HepG2 (cell line): Measurements from ENCODE around the gene TMEM220. TPM values are rescaled to one million over a fixed set of nuclear protein-coding genes. Genes with fewer than 3 reads are reported as not detected.

Source experiments
- ARHGAP35 ChIP-seq: sonication (generic); formaldehyde crosslinking; IDR thresholded peaks from 2 replicates; pipeline ENCODE4 v1.9.0; 2022; ENCODE audit warnings: mild to moderate bottlenecking, inconsistent platforms, moderate library complexity, missing genetic modification reagents, borderline replicate concordance
- KDM1A ChIP-seq: IDR thresholded peaks from 2 replicates; pipeline ENCODE4 v1.6.1; 2016; ENCODE audit warnings: missing compliant biosample characterization
- MAZ ChIP-seq, 2 experiments: sonication (generic) in 1 of 2; formaldehyde crosslinking in 1 of 2; IDR thresholded peaks; 2 replicates each; pipeline versions ENCODE4 v1.5.0 to v1.6.1; 2012 to 2020; ENCODE audit warnings: low read depth in 2 of 2, mild to moderate bottlenecking in 2 of 2, borderline replicate concordance in 1 of 2, improper control_type of control experiment in 1 of 2, low read length in 1 of 2, missing genetic modification reagents in 1 of 2, moderate library complexity in 1 of 2
- ZFP82 ChIP-seq: sonication (generic); formaldehyde crosslinking; IDR thresholded peaks from 2 replicates; pipeline ENCODE4 v1.5.1; 2020; ENCODE audit warnings: mild to moderate bottlenecking, missing genetic modification reagents, borderline replicate concordance
- ZNF24 ChIP-seq: fragments of 450-650 bp; IDR thresholded peaks from 2 replicates; pipeline ENCODE4 v1.6.1; 2017; ENCODE audit warnings: antibody characterized with exemption, mild to moderate bottlenecking
- ZNF280B ChIP-seq: sonication (generic); formaldehyde crosslinking; IDR thresholded peaks from 2 replicates; pipeline ENCODE4 v1.5.0; 2020; ENCODE audit warnings: missing genetic modification reagents, mild to moderate bottlenecking, borderline replicate concordance
- ZNF564 ChIP-seq: sonication (generic); formaldehyde crosslinking; IDR thresholded peaks from 2 replicates; pipeline ENCODE4 v1.8.1; 2023; ENCODE audit warnings: mild to moderate bottlenecking, missing genetic modification reagents
- ZSCAN5A ChIP-seq: sonication (generic); formaldehyde crosslinking; IDR thresholded peaks from 2 replicates; pipeline ENCODE4 v1.8.0; 2022; ENCODE audit warnings: mild to moderate bottlenecking, missing genetic modification reagents, borderline replicate concordance
- polyA plus RNA-seq, 8 experiments: library from polyadenylated mRNA; depleted of rRNA in 3 of 8; stranded (reverse) in 7 of 8; unstranded in 1 of 8; fragments of >200 nt; fragmentation: Illumina TruSeq in 4 of 8; extraction: Trizol in 4 of 8; gene quantifications; 2 replicates each; pipeline versions ENCODE4 v1.2.1 to v1.2.3, GENCODE V29; 2011 to 2016; ENCODE audit warnings: low read depth in 4 of 8, missing spikeins in 1 of 8, mixed read lengths in 1 of 8; ENCODE audit not compliant: insufficient read depth in 1 of 8
- total RNA-seq, 5 experiments: library from RNA; depleted of rRNA; stranded (reverse); fragments of >200 nt; fragmentation: Illumina TruSeq; extraction: Trizol; gene quantifications; 2 replicates each; pipeline ENCODE4 v1.2.3, GENCODE V29; 2016; ENCODE audit warnings: low read depth in 1 of 5
- TF ChIP-seq, protein P1 (sequence below): sonication (generic); formaldehyde crosslinking; IDR thresholded peaks from 2 replicates; pipeline ENCODE4 v1.5.0; 2020; ENCODE audit warnings: mild to moderate bottlenecking, missing genetic modification reagents, borderline replicate concordance
- TF ChIP-seq, protein P2 (sequence below): sonication (generic); formaldehyde crosslinking; IDR thresholded peaks from 2 replicates; pipeline ENCODE4 v1.5.1; 2020; ENCODE audit warnings: missing genetic modification reagents, mild to moderate bottlenecking, borderline replicate concordance
- TF ChIP-seq, protein P3 (sequence below): sonication (generic); formaldehyde crosslinking; IDR thresholded peaks from 2 replicates; pipeline ENCODE4 v1.8.0; 2022; ENCODE audit warnings: mild to moderate bottlenecking, missing genetic modification reagents; ENCODE audit not compliant: insufficient replicate concordance

TMEM220 gene
- total and polyA plus RNA-seq, 2 of the 13 experiments (the other 11 are each of a cell fraction or from before 2014, with no cell fraction given), result 1.3 to 2.2 TPM

GRCh38 chr17:10737168-10737622 lies 7.4 kb upstream of the TMEM220 start (continued):
- TF ChIP-seq, protein P1, sequence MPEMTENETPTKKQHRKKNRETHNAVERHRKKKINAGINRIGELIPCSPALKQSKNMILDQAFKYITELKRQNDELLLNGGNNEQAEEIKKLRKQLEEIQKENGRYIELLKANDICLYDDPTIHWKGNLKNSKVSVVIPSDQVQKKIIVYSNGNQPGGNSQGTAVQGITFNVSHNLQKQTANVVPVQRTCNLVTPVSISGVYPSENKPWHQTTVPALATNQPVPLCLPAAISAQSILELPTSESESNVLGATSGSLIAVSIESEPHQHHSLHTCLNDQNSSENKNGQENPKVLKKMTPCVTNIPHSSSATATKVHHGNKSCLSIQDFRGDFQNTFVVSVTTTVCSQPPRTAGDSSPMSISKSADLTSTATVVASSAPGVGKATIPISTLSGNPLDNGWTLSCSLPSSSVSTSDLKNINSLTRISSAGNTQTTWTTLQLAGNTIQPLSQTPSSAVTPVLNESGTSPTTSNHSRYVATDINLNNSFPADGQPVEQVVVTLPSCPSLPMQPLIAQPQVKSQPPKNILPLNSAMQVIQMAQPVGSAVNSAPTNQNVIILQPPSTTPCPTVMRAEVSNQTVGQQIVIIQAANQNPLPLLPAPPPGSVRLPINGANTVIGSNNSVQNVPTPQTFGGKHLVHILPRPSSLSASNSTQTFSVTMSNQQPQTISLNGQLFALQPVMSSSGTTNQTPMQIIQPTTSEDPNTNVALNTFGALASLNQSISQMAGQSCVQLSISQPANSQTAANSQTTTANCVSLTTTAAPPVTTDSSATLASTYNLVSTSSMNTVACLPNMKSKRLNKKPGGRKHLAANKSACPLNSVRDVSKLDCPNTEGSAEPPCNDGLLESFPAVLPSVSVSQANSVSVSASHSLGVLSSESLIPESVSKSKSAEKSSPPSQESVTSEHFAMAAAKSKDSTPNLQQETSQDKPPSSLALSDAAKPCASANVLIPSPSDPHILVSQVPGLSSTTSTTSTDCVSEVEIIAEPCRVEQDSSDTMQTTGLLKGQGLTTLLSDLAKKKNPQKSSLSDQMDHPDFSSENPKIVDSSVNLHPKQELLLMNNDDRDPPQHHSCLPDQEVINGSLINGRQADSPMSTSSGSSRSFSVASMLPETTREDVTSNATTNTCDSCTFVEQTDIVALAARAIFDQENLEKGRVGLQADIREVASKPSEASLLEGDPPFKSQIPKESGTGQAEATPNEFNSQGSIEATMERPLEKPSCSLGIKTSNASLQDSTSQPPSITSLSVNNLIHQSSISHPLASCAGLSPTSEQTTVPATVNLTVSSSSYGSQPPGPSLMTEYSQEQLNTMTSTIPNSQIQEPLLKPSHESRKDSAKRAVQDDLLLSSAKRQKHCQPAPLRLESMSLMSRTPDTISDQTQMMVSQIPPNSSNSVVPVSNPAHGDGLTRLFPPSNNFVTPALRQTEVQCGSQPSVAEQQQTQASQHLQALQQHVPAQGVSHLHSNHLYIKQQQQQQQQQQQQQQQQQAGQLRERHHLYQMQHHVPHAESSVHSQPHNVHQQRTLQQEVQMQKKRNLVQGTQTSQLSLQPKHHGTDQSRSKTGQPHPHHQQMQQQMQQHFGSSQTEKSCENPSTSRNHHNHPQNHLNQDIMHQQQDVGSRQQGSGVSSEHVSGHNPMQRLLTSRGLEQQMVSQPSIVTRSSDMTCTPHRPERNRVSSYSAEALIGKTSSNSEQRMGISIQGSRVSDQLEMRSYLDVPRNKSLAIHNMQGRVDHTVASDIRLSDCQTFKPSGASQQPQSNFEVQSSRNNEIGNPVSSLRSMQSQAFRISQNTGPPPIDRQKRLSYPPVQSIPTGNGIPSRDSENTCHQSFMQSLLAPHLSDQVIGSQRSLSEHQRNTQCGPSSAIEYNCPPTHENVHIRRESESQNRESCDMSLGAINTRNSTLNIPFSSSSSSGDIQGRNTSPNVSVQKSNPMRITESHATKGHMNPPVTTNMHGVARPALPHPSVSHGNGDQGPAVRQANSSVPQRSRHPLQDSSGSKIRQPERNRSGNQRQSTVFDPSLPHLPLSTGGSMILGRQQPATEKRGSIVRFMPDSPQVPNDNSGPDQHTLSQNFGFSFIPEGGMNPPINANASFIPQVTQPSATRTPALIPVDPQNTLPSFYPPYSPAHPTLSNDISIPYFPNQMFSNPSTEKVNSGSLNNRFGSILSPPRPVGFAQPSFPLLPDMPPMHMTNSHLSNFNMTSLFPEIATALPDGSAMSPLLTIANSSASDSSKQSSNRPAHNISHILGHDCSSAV (CRISPR knock-in tag), result no peak
- TF ChIP-seq ZFP82 (CRISPR knock-in tag) (no peak), ARHGAP35 (CRISPR knock-in tag) (no peak), ZSCAN5A (no peak), ZNF280B (no peak), MAZ (IDR thresholded peaks at IDR 0.05; ENCODE audit: borderline replicate concordance, low read depth, low read length) (peak; percentile 10; the same call in 1 of the 2 replicates), MAZ (CRISPR knock-in tag; IDR thresholded peaks at IDR 0.05; ENCODE audit: low read depth) (no peak; the same call in 1 of the 2 replicates), ZNF24 (no peak), KDM1A (CRISPR knock-in tag) (no peak), ZNF564 (CRISPR knock-in tag) (peak; percentile 24; the same call in 1 of the 2 replicates)
- TF ChIP-seq, protein P2, sequence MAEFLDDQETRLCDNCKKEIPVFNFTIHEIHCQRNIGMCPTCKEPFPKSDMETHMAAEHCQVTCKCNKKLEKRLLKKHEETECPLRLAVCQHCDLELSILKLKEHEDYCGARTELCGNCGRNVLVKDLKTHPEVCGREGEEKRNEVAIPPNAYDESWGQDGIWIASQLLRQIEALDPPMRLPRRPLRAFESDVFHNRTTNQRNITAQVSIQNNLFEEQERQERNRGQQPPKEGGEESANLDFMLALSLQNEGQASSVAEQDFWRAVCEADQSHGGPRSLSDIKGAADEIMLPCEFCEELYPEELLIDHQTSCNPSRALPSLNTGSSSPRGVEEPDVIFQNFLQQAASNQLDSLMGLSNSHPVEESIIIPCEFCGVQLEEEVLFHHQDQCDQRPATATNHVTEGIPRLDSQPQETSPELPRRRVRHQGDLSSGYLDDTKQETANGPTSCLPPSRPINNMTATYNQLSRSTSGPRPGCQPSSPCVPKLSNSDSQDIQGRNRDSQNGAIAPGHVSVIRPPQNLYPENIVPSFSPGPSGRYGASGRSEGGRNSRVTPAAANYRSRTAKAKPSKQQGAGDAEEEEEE, result no peak
- TF ChIP-seq, protein P3, sequence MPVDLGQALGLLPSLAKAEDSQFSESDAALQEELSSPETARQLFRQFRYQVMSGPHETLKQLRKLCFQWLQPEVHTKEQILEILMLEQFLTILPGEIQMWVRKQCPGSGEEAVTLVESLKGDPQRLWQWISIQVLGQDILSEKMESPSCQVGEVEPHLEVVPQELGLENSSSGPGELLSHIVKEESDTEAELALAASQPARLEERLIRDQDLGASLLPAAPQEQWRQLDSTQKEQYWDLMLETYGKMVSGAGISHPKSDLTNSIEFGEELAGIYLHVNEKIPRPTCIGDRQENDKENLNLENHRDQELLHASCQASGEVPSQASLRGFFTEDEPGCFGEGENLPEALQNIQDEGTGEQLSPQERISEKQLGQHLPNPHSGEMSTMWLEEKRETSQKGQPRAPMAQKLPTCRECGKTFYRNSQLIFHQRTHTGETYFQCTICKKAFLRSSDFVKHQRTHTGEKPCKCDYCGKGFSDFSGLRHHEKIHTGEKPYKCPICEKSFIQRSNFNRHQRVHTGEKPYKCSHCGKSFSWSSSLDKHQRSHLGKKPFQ (CRISPR knock-in tag), result no peak
